HUES48 (cell line): ENCODE data around the gene MSMP.
A peak's percentile ranks its signal among the peaks of the same experiment; 100 is the strongest.

ENCODE experiments used
- H3K27ac ChIP-seq: one replicate; pipeline ENCODE4 v1.7.0; 2013; ENCODE audit warnings: low read depth, low read length, inconsistent platforms
- H3K27me3 ChIP-seq: 2 replicates; pipeline ENCODE4 v1.6.1; 2013; ENCODE audit warnings: mild to moderate bottlenecking, low read length; ENCODE audit not compliant: control insufficient read depth, insufficient read depth
- H3K36me3 ChIP-seq: 2 replicates; pipeline ENCODE4 v1.6.1; 2013; ENCODE audit warnings: low read length; ENCODE audit not compliant: control insufficient read depth, insufficient read depth
- H3K4me1 ChIP-seq: 2 replicates; pipeline ENCODE4 v1.6.1; 2013; ENCODE audit warnings: mild to moderate bottlenecking, low read length; ENCODE audit not compliant: control insufficient read depth, insufficient read depth
- H3K4me3 ChIP-seq: 2 replicates; pipeline ENCODE4 v1.5.1; 2013; ENCODE audit warnings: mild to moderate bottlenecking, low read depth, low read length
- H3K9ac ChIP-seq: 2 replicates; pipeline ENCODE4 v1.6.1; 2013; ENCODE audit warnings: mild to moderate bottlenecking, low read depth, low read length, moderate library complexity
- H3K9me3 ChIP-seq: 2 replicates; pipeline ENCODE4 v1.6.1; 2013; ENCODE audit warnings: low read length; ENCODE audit not compliant: control insufficient read depth, insufficient read depth

Gene MSMP

GRCh38 chr9:35790385-35791296, 36.6 kb upstream of the MSMP start:
- H3K9me3 ChIP-seq: no peaks in the 10 kb centered on the region
- peak overlapping the region; percentile 20; the same call in 1 of the 2 replicates for H3K9ac ChIP-seq
- H3K4me1 ChIP-seq: peaks cover 18% of the 10 kb centered on the region
- no peaks in the 10 kb centered on the region for H3K36me3 ChIP-seq
- peaks cover 7% of the 10 kb centered on the region; the same call in 1 of the 2 replicates for H3K27me3 ChIP-seq
- peak overlapping the region; percentile 20 for H3K27ac ChIP-seq
- peak overlapping the region; percentile 53 for H3K4me3 ChIP-seq

DNA sequence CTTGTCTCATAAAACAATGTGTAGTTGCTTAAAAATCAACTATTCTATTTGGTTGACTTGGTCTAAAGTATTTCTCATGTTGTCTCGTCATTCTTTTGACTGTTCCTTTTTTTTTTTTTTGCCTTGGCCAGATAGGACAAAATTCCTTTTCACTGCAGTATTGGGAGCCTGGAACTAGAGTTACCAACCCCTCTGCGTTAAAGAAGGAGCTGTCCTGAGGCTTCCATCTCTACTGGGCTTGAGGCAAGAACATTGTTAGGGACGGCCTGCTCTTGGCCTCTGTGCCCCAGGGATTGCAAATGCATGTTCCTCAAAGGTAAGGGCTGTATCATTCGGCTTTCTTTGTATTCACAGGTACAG, 35.9 kb upstream of the MSMP start:
- no peak overlapping the region for H3K4me3 ChIP-seq
- H3K27ac ChIP-seq: no peak overlapping the region
- peaks cover 18% of the 10 kb centered on the region for H3K4me1 ChIP-seq
- H3K9me3 ChIP-seq: no peaks in the 10 kb centered on the region
- H3K36me3 ChIP-seq: no peaks in the 10 kb centered on the region
- H3K9ac ChIP-seq: no peak overlapping the region
- H3K27me3 ChIP-seq: peaks cover 7% of the 10 kb centered on the region; the same call in 1 of the 2 replicates

- no peaks in the 10 kb centered on the region for H3K36me3 ChIP-seq
- peaks cover 18% of the 10 kb centered on the region for H3K4me1 ChIP-seq
- H3K4me3 ChIP-seq: no peak overlapping the region
- no peaks in the 10 kb centered on the region for H3K9me3 ChIP-seq
- H3K27ac ChIP-seq: no peak overlapping the region
- no peak overlapping the region for H3K9ac ChIP-seq
- H3K27me3 ChIP-seq: peaks cover 7% of the 10 kb centered on the region; the same call in 1 of the 2 replicates
These were observed 35.5 kb upstream of the MSMP start for GRCh38 chr9:35789541-35789940.

DNA sequence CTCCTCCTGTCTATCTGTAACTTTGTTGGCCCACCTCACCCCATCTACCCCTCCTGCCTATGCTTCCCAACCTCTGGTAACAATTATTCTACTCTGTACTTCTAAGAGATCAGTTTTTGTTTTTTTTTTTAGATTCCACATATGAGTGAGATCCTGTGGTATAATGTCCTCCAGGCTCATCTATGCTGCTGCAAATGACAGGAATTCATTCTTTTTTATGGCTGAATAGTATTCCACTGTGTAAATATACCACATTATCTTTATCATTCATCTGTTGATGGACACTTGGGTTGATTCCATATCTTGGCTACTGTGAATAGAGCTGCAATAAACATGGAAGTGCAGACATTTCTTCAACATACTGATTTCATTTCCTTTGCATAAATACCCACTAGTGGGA, 29.3 kb upstream of the MSMP start:
- no peaks in the 10 kb centered on the region for H3K36me3 ChIP-seq
- H3K27me3 ChIP-seq: no peaks in the 10 kb centered on the region
- no peaks in the 10 kb centered on the region for H3K9me3 ChIP-seq
- H3K4me1 ChIP-seq: no peaks in the 10 kb centered on the region
- no peak overlapping the region for H3K4me3 ChIP-seq
- no peak overlapping the region for H3K27ac ChIP-seq
- no peak overlapping the region for H3K9ac ChIP-seq

DNA sequence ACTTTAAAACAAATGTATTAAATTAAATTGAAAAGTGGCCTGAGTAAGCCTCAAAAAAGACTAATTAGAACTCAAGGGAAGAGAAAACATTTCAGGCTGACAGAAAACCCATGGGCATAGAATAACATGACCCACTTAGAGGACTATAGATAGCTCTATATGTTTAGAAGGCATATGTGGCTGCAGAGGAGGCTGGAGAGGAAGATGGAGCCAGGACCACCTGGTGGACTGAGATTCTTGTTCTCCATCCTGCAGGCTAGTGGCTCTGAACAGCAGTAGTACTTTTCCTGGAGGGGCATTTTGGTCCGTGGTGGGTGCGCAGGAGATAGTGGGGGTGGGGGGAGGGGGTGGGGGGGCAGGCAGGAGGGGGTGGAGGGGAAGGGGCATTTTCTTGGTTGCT, 27.0 kb upstream of the MSMP start:
- Histone ChIP-seq H3K9ac (no peak overlapping the region), H3K27ac (no peak overlapping the region), H3K4me1 (0 out of 2 replicates have a peak, but pooled peaks cover 1% of the 10 kb centered on the region), H3K36me3 (no peaks in the 10 kb centered on the region), H3K27me3 (no peaks in the 10 kb centered on the region), H3K4me3 (no peak overlapping the region), H3K9me3 (no peaks in the 10 kb centered on the region)

- Histone ChIP-seq H3K9ac (no peak overlapping the region), H3K36me3 (no peaks in the 10 kb centered on the region), H3K27me3 (no peaks in the 10 kb centered on the region), H3K4me3 (no peak overlapping the region), H3K27ac (no peak overlapping the region), H3K9me3 (no peaks in the 10 kb centered on the region), H3K4me1 (peaks cover 15% of the 10 kb centered on the region)
These were observed 24.4 kb upstream of the MSMP start for GRCh38 chr9:35778496-35778895.

- Histone ChIP-seq H3K9me3 (no peaks in the 10 kb centered on the region), H3K27me3 (no peaks in the 10 kb centered on the region), H3K27ac (no peak overlapping the region), H3K4me3 (no peak overlapping the region), H3K9ac (no peak overlapping the region), H3K36me3 (no peaks in the 10 kb centered on the region), H3K4me1 (peaks cover 15% of the 10 kb centered on the region)
These were observed 21.9 kb upstream of the MSMP start for GRCh38 chr9:35776018-35776417.

- H3K27ac ChIP-seq: peak overlapping the region; percentile 30
- H3K9ac ChIP-seq: no peak overlapping the region
These were observed 21.0 kb upstream of the MSMP start for GRCh38 chr9:35774907-35775635.

DNA sequence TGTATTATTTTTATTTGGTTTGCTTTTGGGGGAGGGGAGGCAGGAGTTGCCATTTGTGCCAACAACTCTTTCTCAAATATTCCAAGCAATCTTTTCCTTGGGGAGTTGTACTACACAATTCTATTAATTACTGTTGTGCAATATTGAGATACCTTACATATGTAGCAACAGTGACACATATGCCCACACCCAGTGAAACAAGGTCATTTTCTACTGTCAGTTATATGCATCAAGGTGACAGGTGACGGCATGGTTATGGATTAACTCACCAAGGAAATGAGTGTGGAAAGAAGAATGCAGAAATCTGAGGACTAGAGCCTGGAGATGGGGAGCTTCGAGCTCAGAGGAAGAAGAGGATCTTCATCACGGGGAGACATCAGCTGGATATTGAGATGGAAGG, 17.9 kb upstream of the MSMP start:
- peaks cover 15% of the 10 kb centered on the region for H3K4me1 ChIP-seq
- no peak overlapping the region for H3K4me3 ChIP-seq
- no peak overlapping the region for H3K27ac ChIP-seq
- no peak overlapping the region for H3K9ac ChIP-seq
- H3K27me3 ChIP-seq: no peaks in the 10 kb centered on the region
- no peaks in the 10 kb centered on the region for H3K9me3 ChIP-seq
- H3K36me3 ChIP-seq: no peaks in the 10 kb centered on the region

More at GRCh38 chr9:35774907-35775635, 21.0 kb upstream of the MSMP start:
- no peaks in the 10 kb centered on the region for H3K27me3 ChIP-seq
- H3K36me3 ChIP-seq: no peaks in the 10 kb centered on the region
- no peak overlapping the region for H3K4me3 ChIP-seq
- no peaks in the 10 kb centered on the region for H3K9me3 ChIP-seq
- peaks cover 15% of the 10 kb centered on the region for H3K4me1 ChIP-seq

GRCh38 chr9:35771534-35771933, 17.5 kb upstream of the MSMP start:
- peaks cover 15% of the 10 kb centered on the region for H3K4me1 ChIP-seq
- H3K27ac ChIP-seq: no peak overlapping the region
- no peaks in the 10 kb centered on the region for H3K9me3 ChIP-seq
- H3K4me3 ChIP-seq: no peak overlapping the region
- no peaks in the 10 kb centered on the region for H3K27me3 ChIP-seq
- H3K36me3 ChIP-seq: no peaks in the 10 kb centered on the region
- no peak overlapping the region for H3K9ac ChIP-seq

DNA sequence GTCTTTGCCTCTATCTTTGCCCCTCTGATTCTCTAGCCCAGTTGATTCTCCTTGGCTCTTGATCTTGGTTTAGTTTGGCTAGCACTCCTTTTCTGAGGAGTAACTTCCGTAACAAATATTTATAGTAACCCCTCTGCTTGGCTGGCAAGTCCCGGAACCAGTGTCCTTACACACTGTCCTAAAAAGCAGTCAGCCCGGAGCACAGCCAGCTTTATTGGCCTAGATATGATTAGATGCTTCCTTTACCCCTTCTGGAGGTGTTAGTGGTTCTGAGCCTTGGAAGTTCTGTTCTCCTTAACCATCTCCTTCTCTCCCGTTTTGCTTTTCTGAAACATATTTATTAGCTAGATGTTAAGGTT, 17.0 kb upstream of the MSMP start:
- Histone ChIP-seq H3K27ac (no peak overlapping the region), H3K4me1 (peaks cover 13% of the 10 kb centered on the region), H3K4me3 (no peak overlapping the region), H3K9me3 (no peaks in the 10 kb centered on the region), H3K36me3 (no peaks in the 10 kb centered on the region), H3K9ac (no peak overlapping the region), H3K27me3 (no peaks in the 10 kb centered on the region)
